Stimulated activated CD4-positive, alpha-beta T cell treated with anti-CD3 and anti-CD28 coated beads, Interleukin-1b, Interleukin-23, amount 100 ng/mL, for 1 hour (primary cell): Measurements from ENCODE around the gene TRIM66.
"Not testable (repeated sequence)": the region's sequence is repeated elsewhere in the genome, so short reads cannot be mapped to it uniquely, and the experiment has no call there.

Source experiments
- DNase-seq, 2 donors: peaks; one replicate each; pipeline ENCODE4 v3.0.0-alpha.2; 2020; ENCODE audit warnings: low read depth in 2 of 2

The TRIM66 gene

GRCh38 chr11:8691601-8692000 is 9.1 kb upstream of the TRIM66 start:
- no peak for DNase-seq

- DNase-seq = no peak
These were observed 8.2 kb upstream of the TRIM66 start for GRCh38 chr11:8690374-8691342.

GRCh38 chr11:8689726-8690255 is 7.3 kb upstream of the TRIM66 start:
- no peak for DNase-seq

- DNase-seq = peak; percentile 43 to 56
These were observed 6.2 kb upstream of the TRIM66 start for GRCh38 chr11:8688414-8689362.

GRCh38 chr11:8686325-8686724 is 3.9 kb upstream of the TRIM66 start:
- DNase-seq = no peak

- DNase-seq = no peak
These were observed 3.4 kb upstream of the TRIM66 start for GRCh38 chr11:8685820-8686219.

GRCh38 chr11:8685306-8685705 is 2.8 kb upstream of the TRIM66 start:
- no peak for DNase-seq

- DNase-seq = no peak
These were observed 2.3 kb upstream of the TRIM66 start for GRCh38 chr11:8684600-8685290.

GRCh38 chr11:8683115-8683807 is 796 bp upstream of the TRIM66 start:
- no peak for DNase-seq

- DNase-seq = no peak
These were observed 595 bp downstream of the TRIM66 start for GRCh38 chr11:8681837-8682302.

- no peak for DNase-seq
These were observed 3.5 kb downstream of the TRIM66 start for GRCh38 chr11:8679006-8679405.

GRCh38 chr11:8676458-8676857 is 6.0 kb downstream of the TRIM66 start:
- no peak for DNase-seq

- no peak for DNase-seq
These were observed 7.6 kb downstream of the TRIM66 start for GRCh38 chr11:8674859-8675258.

GRCh38 chr11:8672346-8672745 is 10.1 kb downstream of the TRIM66 start:
- no peak for DNase-seq

- no peak for DNase-seq
These were observed 10.8 kb downstream of the TRIM66 start for GRCh38 chr11:8671651-8672062.

- no peak for DNase-seq
These were observed 11.3 kb downstream of the TRIM66 start for GRCh38 chr11:8671193-8671612.

- DNase-seq = not testable (repeated sequence)
These were observed 12.4 kb downstream of the TRIM66 start for GRCh38 chr11:8670081-8670480.

GRCh38 chr11:8665222-8665621 is 17.2 kb downstream of the TRIM66 start:
- DNase-seq = no peak

- DNase-seq = no peak
These were observed 21.3 kb downstream of the TRIM66 start for GRCh38 chr11:8661001-8661795.
